HCT116 (cell line): ENCODE data around the gene SPRY4. TPM values are rescaled to one million over a fixed set of nuclear protein-coding genes. Genes with fewer than 3 reads are reported as not detected.

Experiments used
- ATAC-seq: fragments of 200-7000 bp; cut with Tn5 transposase; 2 replicates; pipeline ENCODE4 v1.9.1; 2020; ENCODE audit warnings: mild to moderate bottlenecking, moderate library complexity
- BruUV-seq: library from RNA; stranded (reverse); fragments of 400-500 nt; replicated peaks from 2 replicates; lab custom pipeline; 2021; lab: Mats Ljungman, UMichigan
- CTCF ChIA-PET: fragments of 300-600 bp; sonication (Branson Sonifier 250); formaldehyde crosslinking; loops from one replicate; lab custom pipeline; 2021; ENCODE audit warnings: antibody characterized with exemption; lab: Charles Lee
- POLR2A ChIA-PET: fragments of 300-600, 350-600 bp; sonication (Branson Sonifier 250); formaldehyde crosslinking; loops from one replicate; lab custom pipeline; 2021; ENCODE audit warnings: antibody characterized with exemption; lab: Charles Lee
- RAD21 ChIA-PET, 2 experiments: fragments of 300-600 bp; sonication (Branson Sonifier 250); formaldehyde crosslinking; loops; one replicate each; lab custom pipeline; 2023; ENCODE audit warnings: low total read pairs in 2 of 2; ENCODE audit not compliant: uncharacterized antibody in 2 of 2, unreplicated experiment in 2 of 2, low non-redundant PET in 1 of 2; lab: Charles Lee
- DNase-seq: peaks from one replicate; pipeline ENCODE4 v3.0.0-alpha.2; 2010; ENCODE audit warnings: low read depth, low spot score
- H2AFZ ChIP-seq: fragments of 200-600 bp; shearing (Covaris generic), sonication (generic); 2 replicates; pipeline ENCODE4 v1.6.1; 2017; ENCODE audit warnings: low read depth, mixed run types, mixed read lengths, antibody characterized with exemption, low read length; ENCODE audit not compliant: poor library complexity, severe bottlenecking
- H3K27ac ChIP-seq: 2 replicates; pipeline ENCODE4 v1.5.1; 2012; ENCODE audit warnings: low read depth, low read length
- H3K27me3 ChIP-seq: fragments of 200-600 bp; sonication (generic); 2 replicates; pipeline ENCODE4 v1.6.1; 2016; ENCODE audit warnings: mixed run types, low read length, mixed read lengths; ENCODE audit not compliant: insufficient read depth
- H3K36me3 ChIP-seq, 2 experiments: fragments of 200-500 bp in 1 of 2; fragments of 200-600 bp in 1 of 2; sonication (Bioruptor generic) in 1 of 2; sonication (generic) in 1 of 2; 2 replicates each; pipeline versions ENCODE4 v1.5.1 to v1.6.1; 2014 to 2016; ENCODE audit warnings: low read length in 2 of 2, inconsistent platforms in 1 of 2, mixed read lengths in 1 of 2, mixed run types in 1 of 2; ENCODE audit not compliant: insufficient read depth in 2 of 2, control insufficient read depth in 1 of 2
- H3K4me1 ChIP-seq, 2 experiments: fragments of 200-600 bp in 1 of 2; sonication (generic) in 1 of 2; 2 replicates each; pipeline versions ENCODE4 v1.5.1 to v1.6.1; 2012 to 2017; ENCODE audit warnings: low read length in 2 of 2, inconsistent platforms in 1 of 2, mild to moderate bottlenecking in 1 of 2, mixed read lengths in 1 of 2, mixed run types in 1 of 2, moderate library complexity in 1 of 2; ENCODE audit not compliant: insufficient read depth in 2 of 2, control insufficient read depth in 1 of 2
- H3K4me2 ChIP-seq: fragments of 200-600 bp; sonication (generic); 2 replicates; pipeline ENCODE4 v1.6.1; 2017; ENCODE audit warnings: mixed run types, low read length, mixed read lengths
- H3K4me3 ChIP-seq, 2 experiments: fragments of 200-600 bp in 1 of 2; sonication (generic) in 1 of 2; replicated peaks in 1 of 2; 2 replicates each; pipeline ENCODE4 v1.5.1; 2011 to 2016; ENCODE audit warnings: low read length in 2 of 2, control low read depth in 1 of 2, low read depth in 1 of 2, mild to moderate bottlenecking in 1 of 2, mixed read lengths in 1 of 2, mixed run types in 1 of 2
- H3K79me2 ChIP-seq: fragments of 200-600 bp; sonication (generic); 2 replicates; pipeline ENCODE4 v1.6.1; 2017; ENCODE audit warnings: mild to moderate bottlenecking, mixed run types, low read length, moderate library complexity, mixed read lengths; ENCODE audit not compliant: insufficient read depth
- H3K9ac ChIP-seq: fragments of 200-600 bp; sonication (generic); 2 replicates; pipeline ENCODE4 v1.6.1; 2016; ENCODE audit warnings: low read length, mixed read lengths
- H3K9me2 ChIP-seq: fragments of 200-600 bp; sonication (generic), shearing (Covaris generic); 2 replicates; pipeline ENCODE4 v1.6.1; 2017; ENCODE audit warnings: mixed run types, mild to moderate bottlenecking, moderate library complexity; ENCODE audit not compliant: insufficient read depth
- H3K9me3 ChIP-seq, 2 experiments: fragments of 200-500 bp in 1 of 2; fragments of 200-600 bp in 1 of 2; sonication (Bioruptor generic) in 1 of 2; sonication (generic) in 1 of 2; 2 replicates each; pipeline ENCODE4 v1.6.1; 2014 to 2017; ENCODE audit warnings: low read length in 2 of 2, mixed read lengths in 2 of 2, inconsistent platforms in 1 of 2, low read depth in 1 of 2, mild to moderate bottlenecking in 1 of 2, mixed run types in 1 of 2, moderate library complexity in 1 of 2; ENCODE audit not compliant: control insufficient read depth in 1 of 2, insufficient read depth in 1 of 2
- H4K20me1 ChIP-seq: fragments of 200-600 bp; sonication (generic), shearing (Covaris generic); 2 replicates; pipeline ENCODE4 v1.6.1; 2017; ENCODE audit warnings: mixed run types, mild to moderate bottlenecking, moderate library complexity; ENCODE audit not compliant: insufficient read depth
- CTCF ChIP-seq, 3 experiments: fragments of 200-600 bp in 1 of 3; sonication (generic) in 1 of 3; IDR thresholded peaks in 2 of 3; conservative IDR thresholded peaks in 1 of 3; 2 replicates each; pipeline ENCODE4 v1.5.1; 2012 to 2017; ENCODE audit warnings: low read depth in 2 of 3, low read length in 2 of 3, antibody characterized with exemption in 1 of 3, borderline replicate concordance in 1 of 3, control low read depth in 1 of 3, mild to moderate bottlenecking in 1 of 3, mixed read lengths in 1 of 3, mixed run types in 1 of 3, moderate library complexity in 1 of 3; ENCODE audit not compliant: insufficient read depth in 1 of 3
- EGR1 ChIP-seq: IDR thresholded peaks from 2 replicates; pipeline ENCODE4 v1.6.1; 2012; ENCODE audit warnings: low read depth
- EZH2 ChIP-seq: fragments of 200-600 bp; sonication (generic); IDR thresholded peaks from 2 replicates; pipeline ENCODE4 v1.6.1; 2017; ENCODE audit warnings: antibody characterized with exemption, mixed run types
- FOSL1 ChIP-seq: IDR thresholded peaks from 2 replicates; pipeline ENCODE4 v1.6.1; 2012; ENCODE audit warnings: low read depth
- POLR2AphosphoS5 ChIP-seq: IDR thresholded peaks from 2 replicates; pipeline ENCODE4 v1.6.1; 2011; ENCODE audit warnings: mild to moderate bottlenecking, low read depth, low read length, moderate library complexity
- SIN3A ChIP-seq: IDR thresholded peaks from 2 replicates; pipeline ENCODE4 v1.6.1; 2012; ENCODE audit warnings: low read depth
- ZFX ChIP-seq: fragments of 450-650 bp; IDR thresholded peaks from 2 replicates; pipeline ENCODE4 v1.6.1; 2017
- ZNF274 ChIP-seq: fragments of 200-500 bp; sonication (Bioruptor generic); IDR thresholded peaks from 2 replicates; pipeline ENCODE4 v1.6.1; 2014; ENCODE audit warnings: mild to moderate bottlenecking, low read depth, low read length, inconsistent platforms
- intact Hi-C: fragments of 100-400 bp; cut with micrococcal nuclease; formaldehyde crosslinking; loops from 2 replicates; pipeline ENCODE4 v1.10.0; 2022
- total RNA-seq: library from RNA; stranded (reverse); gene quantifications from one replicate; pipeline ENCODE4 v1.2.1, GENCODE V29; 2021; ENCODE audit not compliant: unreplicated experiment

SPRY4 gene
- total RNA-seq, 1 experiment from 2014 or later = 112 TPM

GRCh38 chr5:142322747-142323479, 1.9 kb downstream of the SPRY4 start:
- ChIA-PET CTCF (no interaction called here), POLR2A (interaction anchor here (3.5 to 8.4 kb wide), 2 partner anchors 36 to 122 kb away, joined by 18 to 199 read pairs; no protein-coding TSS in a partner anchor), RAD21 (interaction anchor here in 1 of 2 experiments (0.6 kb wide), 1 partner anchor 33 kb away, joined by 3 read pairs; no protein-coding TSS in a partner anchor)
- H3K36me3 ChIP-seq = peaks cover 6 to 22% of the 10 kb centered on the region in 2 experiments
- H3K27ac ChIP-seq = peak overlapping the region; percentile 98
- no peaks in the 10 kb centered on the region for H3K9me3 ChIP-seq
- DNase-seq (no peak), ATAC-seq (no peak)
- no peaks in the 10 kb centered on the region for H3K9me2 ChIP-seq
- peaks cover 66 to 75% of the 10 kb centered on the region in 2 experiments for H3K4me1 ChIP-seq
- peaks cover 99% of the 10 kb centered on the region for H3K79me2 ChIP-seq
- intact Hi-C loops = no loop called here
- peak overlapping the region; percentile 78 to 98 for H3K4me3 ChIP-seq
- no TSS peak for BruUV-seq
- peak overlapping the region; percentile 80 for H3K9ac ChIP-seq
- no peaks in the 10 kb centered on the region for H3K27me3 ChIP-seq
- peak overlapping the region; percentile 89 for H3K4me2 ChIP-seq
- no peak overlapping the region for H2AFZ ChIP-seq
- TF ChIP-seq ZNF274 = no peak
- no peak for TF ChIP-seq EZH2
- no peak for TF ChIP-seq SIN3A
- no peak for TF ChIP-seq EGR1
- no peak for TF ChIP-seq CTCF (IDR thresholded peaks at IDR 0.05 in 2 of 3, conservative IDR thresholded peaks at IDR 0.05 in 1 of 3; ENCODE audit: borderline replicate concordance in 1 of 3, insufficient read depth in 1 of 3, low read depth in 2 of 3, low read length in 2 of 3)
- peak; percentile 45 for TF ChIP-seq POLR2AphosphoS5
- TF ChIP-seq ZFX = no peak
- TF ChIP-seq FOSL1 = no peak
- H4K20me1 ChIP-seq = peaks cover 45% of the 10 kb centered on the region
